Activated CD8-positive, alpha-beta memory T cell treated with anti-CD3 and anti-CD28 coated beads, Interleukin-2, amount 50 U/mL, for 24 hours (primary cell): Measurements from ENCODE around the gene ARSH.
"Not testable (repeated sequence)": the region's sequence is repeated elsewhere in the genome, so short reads cannot be mapped to it uniquely, and the experiment has no call there.

Source experiments
- DNase-seq: peaks from one replicate; pipeline ENCODE4 v3.0.0-alpha.2; 2020; ENCODE audit errors: extremely low read depth

Gene ARSH, protein sequence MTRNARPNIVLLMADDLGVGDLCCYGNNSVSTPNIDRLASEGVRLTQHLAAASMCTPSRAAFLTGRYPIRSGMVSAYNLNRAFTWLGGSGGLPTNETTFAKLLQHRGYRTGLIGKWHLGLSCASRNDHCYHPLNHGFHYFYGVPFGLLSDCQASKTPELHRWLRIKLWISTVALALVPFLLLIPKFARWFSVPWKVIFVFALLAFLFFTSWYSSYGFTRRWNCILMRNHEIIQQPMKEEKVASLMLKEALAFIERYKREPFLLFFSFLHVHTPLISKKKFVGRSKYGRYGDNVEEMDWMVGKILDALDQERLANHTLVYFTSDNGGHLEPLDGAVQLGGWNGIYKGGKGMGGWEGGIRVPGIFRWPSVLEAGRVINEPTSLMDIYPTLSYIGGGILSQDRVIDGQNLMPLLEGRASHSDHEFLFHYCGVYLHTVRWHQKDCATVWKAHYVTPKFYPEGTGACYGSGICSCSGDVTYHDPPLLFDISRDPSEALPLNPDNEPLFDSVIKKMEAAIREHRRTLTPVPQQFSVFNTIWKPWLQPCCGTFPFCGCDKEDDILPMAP

DNA sequence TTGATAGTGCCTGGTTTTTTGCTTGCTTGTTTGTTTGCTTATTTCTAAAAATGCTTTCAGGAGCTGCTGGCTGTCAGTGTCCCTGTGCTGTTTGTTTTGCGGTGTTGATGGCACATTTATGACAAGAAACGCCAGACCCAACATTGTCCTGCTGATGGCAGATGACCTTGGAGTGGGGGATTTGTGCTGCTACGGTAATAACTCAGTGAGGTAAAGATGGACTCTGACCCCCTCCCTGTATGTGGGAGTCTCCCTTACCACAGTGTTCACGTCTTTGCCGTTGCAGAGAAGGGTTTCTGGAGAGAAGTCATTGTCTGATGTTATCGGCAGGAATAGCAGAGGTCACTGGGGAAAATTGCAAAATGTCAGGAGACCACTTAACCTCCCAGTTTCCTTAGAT is at the start of gene ARSH:
Gene ARSH, plus strand, starts transcription at position 52 of the 400 bp plus-strand sequence. Its CDS starts 67 bp downstream, at position 119.
- no peak for DNase-seq

DNA sequence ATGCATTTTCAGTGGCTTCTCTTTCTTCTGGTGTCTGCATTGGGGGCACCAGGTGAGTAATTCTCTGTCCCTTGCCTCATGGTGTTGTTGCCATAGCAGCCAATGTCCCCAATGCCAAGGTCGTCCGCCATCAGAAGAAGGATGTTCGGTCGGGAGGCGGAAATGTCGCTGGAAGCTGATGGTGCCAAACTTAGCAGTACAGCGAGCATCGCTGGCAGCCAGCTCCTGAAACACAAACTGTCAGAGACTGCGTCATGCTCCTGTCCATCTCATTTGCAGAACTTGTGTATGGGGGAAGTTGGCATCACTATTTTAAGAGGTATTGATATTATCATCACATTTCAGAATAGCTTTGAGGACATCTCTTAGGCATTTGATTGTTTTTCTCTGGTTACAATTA is 48.1 kb upstream of the ARSH start:
- no peak for DNase-seq

DNA sequence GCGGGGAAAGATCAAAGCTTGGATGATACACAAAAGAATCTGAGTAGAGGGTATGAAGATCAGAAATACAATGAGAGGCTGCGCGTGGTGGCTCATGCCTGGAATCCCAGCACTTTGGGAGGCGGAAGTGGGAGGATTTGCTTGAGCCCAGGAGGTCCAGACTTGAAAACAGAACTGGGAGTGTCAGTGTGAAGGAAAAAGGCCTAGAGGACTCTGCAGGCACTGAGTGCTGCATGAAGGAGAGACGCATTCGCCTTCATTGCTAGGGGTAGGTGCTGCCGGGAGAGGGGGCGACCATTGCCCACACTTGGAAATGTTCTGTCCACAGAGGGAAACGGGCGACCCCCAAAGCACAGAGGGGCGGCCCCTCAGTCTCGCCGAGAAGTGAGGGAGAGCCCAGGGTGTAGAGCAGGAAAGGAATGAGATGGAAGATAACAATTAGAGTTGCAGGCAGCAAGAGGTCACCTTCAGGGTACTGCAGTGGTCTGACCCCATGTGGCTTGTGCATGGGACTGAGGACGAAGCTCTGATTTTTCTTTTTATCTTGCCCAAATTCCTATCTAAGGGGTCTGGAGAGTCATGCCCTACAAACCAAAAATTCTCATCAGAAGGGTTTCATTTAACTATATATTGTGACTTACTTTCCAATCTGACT is 45.4 kb upstream of the ARSH start:
- no peak for DNase-seq

DNA sequence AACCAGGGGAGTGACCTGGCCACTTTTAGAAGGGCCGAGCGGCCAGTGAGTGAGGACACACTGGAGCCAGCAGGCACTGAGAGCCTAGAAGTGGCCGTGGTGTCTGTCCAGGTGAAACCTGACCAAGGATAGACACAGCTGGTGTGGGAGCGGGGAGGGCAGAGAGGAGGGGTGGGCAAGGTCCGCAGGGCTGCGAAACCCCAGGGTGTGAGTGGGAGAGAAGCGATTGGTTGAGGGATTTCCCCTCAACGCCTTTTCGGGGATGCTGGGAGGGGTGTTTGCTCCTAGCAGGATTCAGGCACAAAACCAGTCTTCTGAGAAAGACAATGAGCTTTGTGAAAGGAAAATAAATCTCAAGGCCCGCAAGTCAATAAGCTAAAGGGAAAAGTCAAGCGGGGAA is 44.0 kb upstream of the ARSH start:
- DNase-seq: no peak

DNA sequence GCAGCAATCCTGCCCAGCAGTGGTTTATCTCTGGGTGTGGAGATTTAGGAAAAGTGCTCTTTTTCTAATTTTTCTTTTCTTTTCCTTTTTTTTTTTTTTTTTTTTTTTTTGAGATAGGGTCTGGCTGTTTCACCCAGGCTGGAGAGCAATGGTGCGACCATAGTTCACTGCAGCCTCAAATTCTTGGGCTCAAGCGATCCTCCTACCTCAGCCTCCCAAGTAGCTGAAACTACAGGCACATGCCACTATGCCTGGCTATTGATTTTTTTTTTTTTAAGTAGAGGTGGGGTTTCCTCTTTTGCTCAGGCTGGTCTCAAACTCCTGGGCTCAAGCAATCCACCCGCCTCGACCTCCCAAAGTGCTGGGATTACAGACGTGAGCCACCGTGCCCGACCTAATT is 42.9 kb upstream of the ARSH start:
- DNase-seq: not testable (repeated sequence)

DNA sequence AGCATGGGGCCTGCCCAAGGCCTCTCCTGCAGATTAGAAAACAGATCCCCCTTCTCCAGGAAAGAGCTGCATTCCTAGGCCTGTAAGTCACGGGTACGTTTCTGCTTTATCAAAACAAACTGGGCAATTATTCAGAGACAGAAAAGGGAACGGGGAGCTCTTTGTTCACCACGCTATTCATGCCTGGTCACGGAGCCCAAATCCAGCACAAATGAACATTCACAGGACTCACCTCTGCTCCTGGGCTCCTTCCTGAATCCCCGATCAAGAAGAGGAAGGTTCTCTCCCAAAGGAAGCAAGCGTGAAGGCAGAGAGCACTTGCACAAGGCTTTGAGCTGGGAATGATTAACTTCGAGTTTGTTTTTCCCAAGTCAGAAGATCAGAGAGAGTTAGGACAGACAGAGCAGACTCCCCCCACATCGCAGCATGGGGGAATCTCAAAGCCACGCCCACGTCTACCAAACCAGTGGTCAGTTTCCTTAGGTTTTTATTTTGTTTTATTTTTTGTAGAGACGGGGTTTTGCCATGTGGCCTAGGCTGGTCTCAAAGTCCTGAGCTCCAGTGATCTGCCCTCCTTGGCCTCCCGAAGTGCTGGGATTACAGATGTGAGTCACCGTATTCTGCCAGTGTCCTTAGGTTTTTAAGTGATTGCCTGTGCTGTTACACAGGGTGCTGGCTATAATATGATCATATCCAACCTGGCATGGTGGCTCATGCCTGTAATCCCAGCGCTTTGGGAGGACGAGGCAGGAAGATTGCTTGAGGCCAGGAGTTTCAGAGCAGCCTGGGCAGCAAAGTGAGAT is 42.2 kb upstream of the ARSH start:
- not testable (repeated sequence) for DNase-seq

DNA sequence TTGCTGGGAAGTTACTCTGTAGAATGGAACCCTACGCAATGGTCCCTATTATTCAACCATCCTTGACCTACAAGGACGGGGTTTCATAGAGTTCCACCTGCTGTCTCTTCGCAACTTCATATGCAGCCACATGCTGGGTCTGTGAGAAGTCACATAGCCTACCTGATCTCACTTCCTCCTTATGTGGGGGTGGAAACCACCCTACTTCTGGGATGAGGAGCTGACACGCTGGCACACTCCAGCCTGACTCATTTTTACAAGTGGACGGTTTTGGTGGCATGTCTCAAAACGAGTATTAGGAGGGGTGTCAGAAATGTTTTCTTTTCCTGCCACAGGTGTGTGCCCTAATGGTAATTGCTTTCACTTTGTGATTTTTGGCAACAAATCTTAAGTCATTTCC is 40.4 kb upstream of the ARSH start:
- DNase-seq: no peak

DNA sequence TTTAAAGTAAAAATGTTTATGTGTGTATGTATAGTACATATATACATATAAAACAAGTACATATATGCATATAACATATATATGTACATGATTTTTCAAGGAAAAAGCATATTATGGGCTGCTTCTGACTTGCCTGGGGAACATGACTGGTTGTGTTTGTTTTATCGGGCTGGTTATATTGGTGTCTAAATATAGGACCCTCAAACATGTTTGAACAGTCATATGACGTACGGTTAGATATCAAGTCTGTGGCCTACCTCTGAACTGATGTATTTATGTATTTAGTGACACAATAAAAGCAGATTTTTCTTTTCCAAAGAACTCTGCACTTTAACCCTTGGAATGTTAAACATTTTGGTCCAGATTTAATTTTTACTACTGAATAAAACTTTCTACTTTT is 39.3 kb upstream of the ARSH start:
- DNase-seq: no peak

DNA sequence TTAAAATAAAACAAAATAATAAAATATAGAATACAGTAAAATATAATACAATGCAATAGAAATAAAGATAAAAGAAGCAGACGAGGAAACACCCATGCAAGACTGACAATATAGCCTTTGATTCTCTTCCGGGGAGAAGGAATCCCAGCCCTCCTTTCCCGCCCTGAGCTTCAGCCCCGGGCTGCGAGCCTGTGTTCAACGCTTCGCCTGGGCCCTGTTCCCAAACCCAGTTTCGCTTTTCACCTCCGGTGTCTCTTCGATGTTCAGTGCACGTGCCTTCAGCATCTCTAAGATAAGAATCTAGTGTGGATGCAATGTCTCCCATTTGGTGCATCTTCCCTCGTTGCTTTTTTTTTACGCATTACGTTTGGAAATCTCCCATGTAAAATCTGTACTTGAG is 38.8 kb upstream of the ARSH start:
- no peak for DNase-seq

DNA sequence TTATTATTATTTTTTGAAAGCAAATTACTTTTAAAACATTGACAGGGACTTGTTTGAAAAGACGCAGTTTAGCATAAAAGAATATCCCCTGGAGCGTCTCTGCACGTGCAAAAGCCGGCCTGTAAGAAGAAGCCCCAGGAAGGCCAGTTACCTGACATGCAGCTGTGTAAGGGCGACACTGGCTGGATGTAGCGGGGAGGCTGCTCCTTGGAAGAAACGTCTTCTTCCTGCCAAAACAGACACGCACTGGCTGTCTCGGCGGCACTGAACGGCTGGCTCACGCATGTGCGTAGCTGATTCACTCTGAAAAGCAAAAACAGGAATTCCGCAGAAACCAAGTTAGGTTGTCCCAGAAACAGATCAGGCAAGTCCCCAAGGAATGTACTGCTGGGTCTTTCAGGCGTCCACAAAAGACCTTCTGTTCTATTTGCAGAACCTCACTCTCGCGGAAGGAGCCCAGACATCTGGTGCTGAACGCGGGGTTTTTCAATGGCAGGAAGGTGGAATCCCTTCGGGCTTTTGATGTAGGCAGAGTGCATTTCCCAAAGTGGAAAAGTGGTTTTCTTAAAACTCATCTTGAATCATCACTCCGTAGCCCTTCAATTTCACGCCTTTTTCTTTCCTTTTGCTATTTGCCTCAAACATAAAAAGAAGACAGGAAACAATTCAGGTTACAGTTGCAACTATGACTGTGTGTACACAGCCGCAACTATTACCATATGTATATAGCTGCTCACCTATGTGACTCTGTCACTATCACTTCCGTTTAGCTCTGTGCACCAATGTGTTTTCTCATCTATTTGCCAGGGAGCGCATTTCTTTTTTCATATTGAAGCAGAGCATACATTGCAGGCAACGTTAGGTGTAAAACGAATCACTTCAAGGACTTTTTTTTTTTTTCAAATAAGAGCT is 38.1 kb upstream of the ARSH start:
- DNase-seq: no peak

DNA sequence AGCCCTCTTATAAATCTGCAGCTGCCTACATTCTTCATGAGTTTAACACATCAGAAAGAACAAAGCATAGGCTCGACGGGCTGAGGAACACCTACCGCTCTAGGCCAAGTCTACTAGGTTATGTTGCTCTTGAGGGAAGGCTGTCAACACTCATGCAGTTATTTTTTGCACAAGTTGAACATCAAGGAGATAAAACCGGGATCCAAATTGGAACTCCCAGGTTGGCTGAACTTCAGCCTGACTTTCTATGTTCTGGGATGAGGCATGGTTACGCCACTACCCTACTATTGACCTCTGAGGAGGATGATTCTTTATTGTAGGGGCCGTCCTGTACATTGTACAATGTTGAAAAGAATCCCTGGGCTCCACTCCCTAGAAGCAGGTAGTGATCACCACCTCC is 37.3 kb upstream of the ARSH start:
- no peak for DNase-seq

DNA sequence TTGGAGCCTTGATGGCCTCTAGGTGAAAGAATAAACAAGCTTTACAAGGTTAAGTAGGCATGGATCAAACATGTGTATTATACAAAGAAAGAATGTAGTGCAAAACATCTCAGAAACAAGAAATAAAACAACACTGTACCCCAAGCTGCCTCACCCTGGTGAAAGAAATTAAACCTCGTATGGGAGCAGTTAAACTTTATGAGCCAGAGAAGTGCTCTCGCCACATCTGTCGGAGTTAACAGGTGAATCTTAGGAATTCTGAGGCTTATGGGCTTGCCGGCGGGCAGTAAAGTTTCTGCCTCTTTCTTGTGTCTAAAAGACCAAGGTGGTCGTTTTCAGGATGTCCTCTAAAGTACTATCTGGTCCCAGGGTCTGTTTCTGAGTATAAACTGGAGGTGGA is 34.0 kb upstream of the ARSH start:
- no peak for DNase-seq

DNA sequence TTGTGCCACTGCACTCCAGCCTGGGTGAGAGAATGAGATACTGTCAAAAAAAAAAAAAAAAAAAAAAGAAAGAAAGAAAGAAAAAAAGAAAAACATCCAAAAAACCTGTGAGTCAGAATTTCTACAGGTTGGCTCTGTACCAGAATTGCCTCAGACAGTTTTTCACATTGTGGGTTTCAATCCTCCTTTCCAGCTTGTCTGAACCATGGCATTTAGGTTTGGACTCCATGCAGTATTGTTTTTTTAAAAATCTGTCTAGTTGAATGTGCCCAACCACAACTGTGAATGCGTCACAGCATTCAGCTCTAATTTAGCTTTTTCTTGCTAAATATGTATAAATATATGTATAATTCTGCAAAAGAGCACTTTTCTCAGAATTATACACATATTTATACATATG is 31.4 kb upstream of the ARSH start:
- DNase-seq: no peak

DNA sequence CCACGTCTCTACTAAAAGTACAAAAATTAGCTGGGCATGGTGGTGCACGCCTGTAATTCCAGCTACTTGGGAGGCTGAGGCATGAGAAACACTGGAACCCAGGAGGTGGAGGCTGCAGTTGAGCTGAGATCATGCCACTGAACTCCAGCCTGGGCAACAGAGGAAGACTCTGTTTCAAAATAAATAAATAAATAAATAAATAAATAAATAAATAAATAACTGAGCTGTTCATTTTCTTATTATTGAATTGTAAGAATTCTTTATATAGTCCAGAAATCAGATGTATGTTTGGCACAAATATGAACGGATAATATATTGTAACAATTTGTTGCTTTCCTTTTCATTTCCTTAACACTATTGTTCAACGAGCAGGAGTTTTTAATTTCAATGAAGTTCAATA is 27.7 kb upstream of the ARSH start:
- not testable (repeated sequence) for DNase-seq

DNA sequence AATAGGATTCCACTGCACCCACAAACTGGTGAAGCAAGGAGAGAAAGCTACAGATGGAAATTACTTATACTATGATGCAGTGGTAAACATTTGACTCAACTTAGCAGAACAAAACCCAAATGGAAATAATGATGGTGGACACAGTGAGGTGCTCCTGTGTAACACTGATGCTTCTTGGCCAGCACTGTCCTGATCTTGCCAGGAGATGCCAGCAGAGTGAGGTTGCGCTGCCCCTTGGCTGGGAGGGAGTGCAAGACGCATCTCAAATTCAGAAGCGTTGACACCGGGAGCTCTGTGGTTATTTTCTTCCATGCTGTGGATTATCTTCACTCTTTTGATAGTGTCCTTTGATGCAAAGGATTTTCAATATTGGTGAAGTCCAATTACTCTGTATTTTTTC is 22.0 kb upstream of the ARSH start:
- no peak for DNase-seq

DNA sequence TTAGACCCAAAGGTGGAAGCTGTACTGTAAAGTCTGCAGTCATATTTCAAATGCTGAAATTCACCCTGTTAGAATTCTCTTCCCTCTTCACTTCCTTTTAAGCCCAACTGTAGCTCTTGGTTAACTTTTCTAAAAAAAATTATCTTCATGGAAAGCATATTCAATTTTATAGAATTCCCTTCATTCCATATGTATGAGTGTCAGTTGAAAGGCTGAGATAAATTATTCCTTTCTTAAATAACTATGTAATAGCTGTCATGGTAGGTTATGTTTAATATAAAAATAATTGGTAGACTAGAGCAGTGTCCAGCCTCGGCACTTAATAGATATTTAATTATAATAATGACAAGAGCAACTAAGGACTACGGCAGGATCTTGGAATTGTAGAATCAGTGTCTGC is 16.8 kb upstream of the ARSH start:
- no peak for DNase-seq

DNA sequence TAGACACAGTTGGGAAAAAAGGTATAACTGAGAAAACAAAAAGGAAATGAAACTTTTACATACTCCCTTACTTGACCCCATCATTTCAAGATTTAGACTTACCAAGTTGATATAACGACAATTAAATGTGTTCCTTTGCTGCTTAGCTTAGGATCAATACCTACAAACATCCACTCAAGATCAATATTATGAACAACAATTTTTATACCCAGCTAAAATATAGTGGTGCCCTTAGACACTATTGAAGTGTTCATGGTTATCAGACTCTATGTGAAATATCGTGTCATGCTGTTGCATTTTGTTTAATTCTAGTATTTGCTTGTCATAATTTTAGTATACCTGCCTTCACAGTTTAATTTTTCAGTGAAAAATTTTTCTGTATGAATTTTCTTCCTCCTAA is 4.2 kb downstream of the ARSH start:
- no peak for DNase-seq

DNA sequence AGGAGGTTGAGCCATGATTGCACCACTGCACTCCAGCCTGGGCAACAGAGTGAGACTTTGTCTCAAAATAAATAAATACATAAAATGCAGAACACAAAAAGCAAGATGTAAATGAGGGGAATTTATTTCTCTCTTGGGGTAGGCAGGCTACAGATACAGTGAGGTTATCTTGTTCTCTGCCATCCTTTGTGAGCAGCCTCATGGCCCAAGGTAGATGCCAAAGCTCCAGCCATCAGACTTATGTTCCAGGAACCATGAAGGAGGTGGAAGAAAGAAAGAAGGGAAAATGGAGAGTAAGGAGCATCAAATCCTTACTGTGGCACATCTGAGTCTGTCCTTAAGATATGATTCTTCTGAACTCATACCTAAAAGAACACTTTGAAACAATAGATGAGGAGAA is 11.1 kb downstream of the ARSH start:
- no peak for DNase-seq

DNA sequence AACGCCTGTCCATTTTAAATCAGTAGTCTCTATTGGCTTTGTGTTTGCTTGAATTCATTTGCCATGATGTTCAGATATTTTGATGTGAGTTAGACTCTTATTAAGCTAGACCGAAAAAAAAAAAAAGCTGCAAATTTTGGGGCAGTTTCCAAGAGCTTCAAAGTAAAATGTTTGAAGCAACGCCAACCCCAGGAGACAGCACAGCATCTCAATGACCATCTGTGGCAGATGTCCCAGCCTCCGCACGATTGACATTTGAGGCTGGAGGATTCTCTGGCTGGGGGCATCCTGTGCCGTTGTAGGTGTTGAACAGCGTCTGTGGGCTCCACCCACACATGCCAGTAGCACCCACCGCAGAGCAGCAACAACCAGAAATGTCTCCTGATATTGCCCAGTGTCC is 17.8 kb downstream of the ARSH start:
- DNase-seq: no peak

DNA sequence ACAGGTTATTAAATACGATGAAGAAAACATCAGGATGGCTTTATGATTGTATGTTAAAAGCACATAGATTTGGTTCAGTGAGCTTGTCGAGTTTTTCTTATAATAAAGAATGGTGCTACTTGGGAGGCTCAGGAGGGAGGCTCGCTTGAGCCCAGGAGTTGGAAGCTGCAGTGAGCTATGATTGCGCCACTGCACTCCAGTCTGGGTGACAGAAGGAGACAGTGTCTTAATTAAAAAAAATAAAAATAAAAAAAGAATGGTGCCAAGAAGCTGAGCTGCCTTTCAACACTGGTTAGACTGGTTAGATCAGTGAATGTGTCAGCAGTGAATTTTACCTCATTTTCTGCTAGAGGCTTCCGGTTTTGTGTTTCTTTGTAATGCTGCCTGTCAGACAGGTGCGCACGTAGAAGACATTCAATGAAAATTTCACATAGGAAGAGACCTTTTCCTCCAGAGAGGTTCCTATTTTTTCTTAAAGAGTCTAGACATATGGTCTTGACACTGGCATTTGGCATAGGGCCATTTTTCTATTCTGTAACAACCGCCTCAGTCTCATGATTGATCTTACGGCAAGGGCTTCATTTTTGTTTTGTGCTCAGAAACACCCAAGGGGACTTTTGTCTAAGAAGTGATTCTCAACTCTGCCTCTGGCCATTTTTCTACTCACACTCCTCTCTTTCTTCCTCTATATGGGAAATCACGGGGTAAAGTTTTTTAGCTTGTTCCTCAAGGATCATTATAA is 19.9 kb downstream of the ARSH start:
- no peak for DNase-seq

DNA sequence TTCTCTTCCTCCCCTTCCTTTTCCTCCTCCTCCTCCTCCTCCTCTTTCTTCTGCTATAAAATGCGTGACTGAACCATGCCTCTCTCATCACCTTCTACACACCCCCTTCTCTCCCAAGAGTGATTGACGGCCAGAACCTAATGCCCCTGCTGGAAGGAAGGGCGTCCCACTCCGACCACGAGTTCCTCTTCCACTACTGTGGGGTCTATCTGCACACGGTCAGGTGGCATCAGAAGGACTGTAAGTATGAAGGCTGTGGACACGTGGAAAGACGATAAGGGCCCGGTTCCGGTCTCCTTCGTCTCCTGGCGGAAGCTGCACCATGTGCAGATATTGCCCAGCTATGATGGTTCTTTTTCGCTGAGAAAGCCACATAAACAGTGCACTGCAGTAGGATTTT is 22.8 kb downstream of the ARSH start:
- no peak for DNase-seq
